Neural progenitor cell (in vitro differentiated cells): ENCODE data around the gene BIN2. TPM values are rescaled to one million over a fixed set of nuclear protein-coding genes. Genes with fewer than 3 reads are reported as not detected.
"Not testable (repeated sequence)": the region's sequence is repeated elsewhere in the genome, so short reads cannot be mapped to it uniquely, and the experiment has no call there.

Source experiments
- DNase-seq: peaks from one replicate; pipeline ENCODE4 v3.0.0-alpha.2; 2016; ENCODE audit warnings: low spot score
- H2AFZ ChIP-seq: fragments of 200-600 bp; sonication (generic); replicated peaks from 2 replicates; pipeline ENCODE4 v1.6.1; 2016; ENCODE audit warnings: antibody characterized with exemption
- H3F3A ChIP-seq: fragments of 200-600 bp; sonication (generic); 2 replicates; pipeline ENCODE4 v1.6.1; 2016; ENCODE audit warnings: antibody characterized with exemption, low read depth
- H3K27ac ChIP-seq: fragments of 200-600 bp; sonication (generic); 2 replicates; pipeline ENCODE4 v1.5.1; 2016; ENCODE audit warnings: mild to moderate bottlenecking
- H3K27me3 ChIP-seq: fragments of 200-600 bp; sonication (generic); 2 replicates; pipeline ENCODE4 v1.6.1; 2016; ENCODE audit warnings: mild to moderate bottlenecking, moderate library complexity
- H3K36me3 ChIP-seq: fragments of 200-600 bp; sonication (generic); 2 replicates; pipeline ENCODE4 v1.5.1; 2016
- H3K4me1 ChIP-seq: fragments of 200-600 bp; sonication (generic); 2 replicates; pipeline ENCODE4 v1.6.1; 2016; ENCODE audit warnings: mixed run types
- H3K4me2 ChIP-seq: fragments of 200-600 bp; sonication (generic); 2 replicates; pipeline ENCODE4 v1.6.1; 2016
- H3K4me3 ChIP-seq: fragments of 200-600 bp; sonication (generic); 2 replicates; pipeline ENCODE4 v1.5.1; 2016
- H3K79me2 ChIP-seq: fragments of 200-600 bp; sonication (generic); 2 replicates; pipeline ENCODE4 v1.6.1; 2016; ENCODE audit warnings: low read depth
- H3K9ac ChIP-seq: fragments of 200-600 bp; sonication (generic); 2 replicates; pipeline ENCODE4 v1.6.1; 2016
- H3K9me3 ChIP-seq: fragments of 200-600 bp; sonication (generic); 2 replicates; pipeline ENCODE4 v1.5.1; 2016; ENCODE audit warnings: low read depth
- H4K20me1 ChIP-seq: fragments of 200-600 bp; sonication (generic); 2 replicates; pipeline ENCODE4 v1.6.1; 2016; ENCODE audit warnings: low read depth
- H3K27ac Mint-ChIP-seq: 3 replicates; pipeline ENCODE4 v1.8.0; 2021; ENCODE audit warnings: mixed read lengths
- H3K27me3 Mint-ChIP-seq: 2 replicates; pipeline ENCODE4 v1.8.0; 2022; ENCODE audit warnings: low read depth, mild to moderate bottlenecking, inconsistent platforms, moderate library complexity, mixed read lengths; ENCODE audit not compliant: insufficient read depth
- H3K36me3 Mint-ChIP-seq: 3 replicates; pipeline ENCODE4 v1.8.0; 2021; ENCODE audit warnings: mixed read lengths
- H3K4me1 Mint-ChIP-seq: 3 replicates; pipeline ENCODE4 v1.8.0; 2021; ENCODE audit warnings: mixed read lengths
- H3K4me3 Mint-ChIP-seq: 3 replicates; pipeline ENCODE4 v1.8.0; 2021; ENCODE audit warnings: mild to moderate bottlenecking, moderate library complexity, mixed read lengths
- H3K9me3 Mint-ChIP-seq: 3 replicates; pipeline ENCODE4 v1.8.0; 2020; ENCODE audit warnings: mixed read lengths
- EZH2 ChIP-seq: fragments of 200-600 bp; sonication (generic); IDR thresholded peaks from 2 replicates; pipeline ENCODE4 v1.6.1; 2017; ENCODE audit warnings: antibody characterized with exemption, mild to moderate bottlenecking, moderate library complexity
- EZH2phosphoT487 ChIP-seq: fragments of 200-600 bp; sonication (generic); IDR thresholded peaks from 2 replicates; pipeline ENCODE4 v1.6.1; 2017; ENCODE audit warnings: antibody characterized with exemption
- total RNA-seq: library from RNA; depleted of rRNA; stranded (reverse); fragments of >200 nt; gene quantifications from 2 replicates; pipeline ENCODE4 v1.2.3, GENCODE V29; 2015; ENCODE audit warnings: low replicate concordance
- TF ChIP-seq, protein P1 (sequence below): fragments of 200-600 bp; sonication (generic); IDR thresholded peaks from 2 replicates; pipeline ENCODE4 v1.5.1; 2017; ENCODE audit warnings: antibody characterized with exemption, mild to moderate bottlenecking

BIN2 gene
- total RNA-seq, 1 donor from 2014 or later, result 0.52 TPM

DNA sequence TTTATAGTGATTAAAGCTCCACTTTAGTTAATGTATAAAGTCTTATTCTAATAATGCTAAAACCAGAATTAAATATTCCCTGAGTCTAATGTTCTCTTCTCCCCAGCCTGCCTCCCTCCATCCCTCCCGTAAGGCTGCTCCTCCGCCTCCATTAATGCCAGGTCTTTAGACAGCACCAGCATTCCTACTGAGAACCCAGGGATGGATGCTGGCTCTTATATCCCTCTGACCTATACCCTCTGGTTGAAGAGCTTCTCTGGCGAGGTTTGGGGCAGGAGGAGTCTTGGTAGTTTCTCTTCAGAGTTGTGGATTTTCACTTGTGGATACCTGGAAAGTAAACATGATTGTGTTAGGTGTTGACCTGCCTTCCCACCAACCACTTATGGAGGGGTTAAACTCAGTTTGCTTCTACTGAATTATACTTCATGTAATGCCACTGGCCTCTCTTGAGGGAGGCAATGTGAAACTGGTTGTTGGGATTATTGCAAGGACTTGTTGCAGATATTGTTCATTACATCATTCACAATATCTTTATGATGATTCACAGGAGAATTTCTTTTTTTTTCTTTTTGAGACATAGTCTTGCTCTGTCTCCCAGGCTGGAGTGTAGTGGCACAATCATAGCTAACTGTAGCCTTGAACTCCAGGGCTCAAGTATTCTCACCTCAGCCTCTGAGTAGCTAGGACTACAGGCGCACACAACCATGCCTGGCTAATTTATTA, 42.6 kb downstream of the BIN2 start:
- Histone ChIP-seq H3K27ac (no peak overlapping the region), H4K20me1 (no peaks in the 10 kb centered on the region), H3F3A (no peaks in the 10 kb centered on the region), H3K9ac (no peak overlapping the region), H3K79me2 (no peaks in the 10 kb centered on the region), H3K4me2 (no peak overlapping the region), H3K36me3 (no peaks in the 10 kb centered on the region), H3K27me3 (no peaks in the 10 kb centered on the region), H3K4me1 (no peaks in the 10 kb centered on the region), H3K9me3 (no peaks in the 10 kb centered on the region), H3K4me3 (no peak overlapping the region), H2AFZ (no peak overlapping the region)
- Mint-ChIP-seq H3K9me3 (no peaks in the 10 kb centered on the region), H3K4me3 (no peak overlapping the region), H3K36me3 (no peaks in the 10 kb centered on the region), H3K4me1 (no peaks in the 10 kb centered on the region), H3K27ac (no peak overlapping the region), H3K27me3 (peaks cover 8% of the 10 kb centered on the region)
- DNase-seq, result no peak
- TF ChIP-seq EZH2phosphoT487 (no peak), EZH2 (no peak)
- TF ChIP-seq, protein P1, sequence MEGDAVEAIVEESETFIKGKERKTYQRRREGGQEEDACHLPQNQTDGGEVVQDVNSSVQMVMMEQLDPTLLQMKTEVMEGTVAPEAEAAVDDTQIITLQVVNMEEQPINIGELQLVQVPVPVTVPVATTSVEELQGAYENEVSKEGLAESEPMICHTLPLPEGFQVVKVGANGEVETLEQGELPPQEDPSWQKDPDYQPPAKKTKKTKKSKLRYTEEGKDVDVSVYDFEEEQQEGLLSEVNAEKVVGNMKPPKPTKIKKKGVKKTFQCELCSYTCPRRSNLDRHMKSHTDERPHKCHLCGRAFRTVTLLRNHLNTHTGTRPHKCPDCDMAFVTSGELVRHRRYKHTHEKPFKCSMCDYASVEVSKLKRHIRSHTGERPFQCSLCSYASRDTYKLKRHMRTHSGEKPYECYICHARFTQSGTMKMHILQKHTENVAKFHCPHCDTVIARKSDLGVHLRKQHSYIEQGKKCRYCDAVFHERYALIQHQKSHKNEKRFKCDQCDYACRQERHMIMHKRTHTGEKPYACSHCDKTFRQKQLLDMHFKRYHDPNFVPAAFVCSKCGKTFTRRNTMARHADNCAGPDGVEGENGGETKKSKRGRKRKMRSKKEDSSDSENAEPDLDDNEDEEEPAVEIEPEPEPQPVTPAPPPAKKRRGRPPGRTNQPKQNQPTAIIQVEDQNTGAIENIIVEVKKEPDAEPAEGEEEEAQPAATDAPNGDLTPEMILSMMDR, result no peak

DNA sequence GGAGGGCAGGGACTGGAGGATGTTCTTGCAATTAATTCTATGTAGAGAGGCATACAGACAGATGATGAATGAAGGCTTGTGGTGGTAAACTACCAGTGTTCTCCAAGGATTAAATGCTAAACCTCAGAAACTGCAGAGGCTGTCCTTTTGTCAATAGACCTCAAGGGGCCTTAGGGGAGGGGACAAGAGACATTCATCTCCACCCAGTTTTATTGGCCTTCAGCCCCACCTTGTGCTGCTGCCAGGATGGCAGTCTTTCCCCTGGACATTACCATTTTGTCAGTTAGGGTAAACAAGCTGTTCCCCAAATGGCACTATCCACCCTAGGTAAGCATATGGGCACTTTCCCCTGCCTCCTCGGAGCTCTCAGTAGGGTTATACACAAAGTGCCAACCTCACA, 48.9 kb downstream of the BIN2 start:
- H3K4me1 Mint-ChIP-seq, result peaks cover 8% of the 10 kb centered on the region
- Histone ChIP-seq H3K4me1 (peaks cover 9% of the 10 kb centered on the region), H3K36me3 (no peaks in the 10 kb centered on the region), H3F3A (peaks cover 14% of the 10 kb centered on the region), H2AFZ (peak overlapping the region; percentile 34), H3K79me2 (no peaks in the 10 kb centered on the region), H3K4me3 (no peak overlapping the region), H4K20me1 (no peaks in the 10 kb centered on the region), H3K9ac (no peak overlapping the region), H3K9me3 (no peaks in the 10 kb centered on the region), H3K27ac (no peak overlapping the region), H3K4me2 (peak overlapping the region; percentile 2), H3K27me3 (peaks cover 17% of the 10 kb centered on the region)
- no peak overlapping the region for H3K4me3 Mint-ChIP-seq
- DNase-seq, result peak; percentile 30
- H3K27me3 Mint-ChIP-seq, result peaks cover 23% of the 10 kb centered on the region
- no peak overlapping the region for H3K27ac Mint-ChIP-seq
- H3K36me3 Mint-ChIP-seq, result no peaks in the 10 kb centered on the region
- TF ChIP-seq EZH2phosphoT487, result no peak
- TF ChIP-seq, protein P1, result no peak
- TF ChIP-seq EZH2, result no peak
- H3K9me3 Mint-ChIP-seq, result no peaks in the 10 kb centered on the region

DNA sequence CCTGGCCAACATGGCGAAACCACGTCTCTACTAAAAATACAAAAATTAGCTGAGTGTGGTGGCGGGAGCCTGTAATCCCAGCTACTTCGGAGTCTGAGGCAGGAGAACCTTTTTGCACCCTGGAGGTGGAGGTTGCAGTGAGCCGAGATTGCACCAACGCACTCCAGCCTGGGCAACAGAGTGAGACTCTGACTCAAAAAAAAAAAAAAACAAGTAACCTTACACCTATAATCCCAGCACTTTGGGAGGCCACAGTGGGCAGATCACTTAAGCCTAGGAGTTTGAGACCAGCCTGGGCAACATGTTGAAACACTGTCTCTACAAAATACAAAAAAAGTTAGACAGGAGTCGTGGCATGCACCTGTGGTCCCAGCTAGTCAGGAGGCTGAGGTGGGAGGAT, 51.2 kb downstream of the BIN2 start:
- H3K27me3 ChIP-seq, result peaks cover 17% of the 10 kb centered on the region
- H3K4me1 ChIP-seq, result peaks cover 17% of the 10 kb centered on the region
- H3K79me2 ChIP-seq, H3K9me3 Mint-ChIP-seq, H3K27ac Mint-ChIP-seq, H3K36me3 Mint-ChIP-seq, H3K9ac ChIP-seq, H4K20me1 ChIP-seq, H2AFZ ChIP-seq, H3K4me1 Mint-ChIP-seq, H3K36me3 ChIP-seq, H3K9me3 ChIP-seq, H3K27ac ChIP-seq, H3K4me3 Mint-ChIP-seq, H3K4me2 ChIP-seq, H3K4me3 ChIP-seq, DNase-seq: not testable (repeated sequence)
- H3F3A ChIP-seq, result peaks cover 22% of the 10 kb centered on the region
- H3K27me3 Mint-ChIP-seq, result peaks cover 23% of the 10 kb centered on the region

DNA sequence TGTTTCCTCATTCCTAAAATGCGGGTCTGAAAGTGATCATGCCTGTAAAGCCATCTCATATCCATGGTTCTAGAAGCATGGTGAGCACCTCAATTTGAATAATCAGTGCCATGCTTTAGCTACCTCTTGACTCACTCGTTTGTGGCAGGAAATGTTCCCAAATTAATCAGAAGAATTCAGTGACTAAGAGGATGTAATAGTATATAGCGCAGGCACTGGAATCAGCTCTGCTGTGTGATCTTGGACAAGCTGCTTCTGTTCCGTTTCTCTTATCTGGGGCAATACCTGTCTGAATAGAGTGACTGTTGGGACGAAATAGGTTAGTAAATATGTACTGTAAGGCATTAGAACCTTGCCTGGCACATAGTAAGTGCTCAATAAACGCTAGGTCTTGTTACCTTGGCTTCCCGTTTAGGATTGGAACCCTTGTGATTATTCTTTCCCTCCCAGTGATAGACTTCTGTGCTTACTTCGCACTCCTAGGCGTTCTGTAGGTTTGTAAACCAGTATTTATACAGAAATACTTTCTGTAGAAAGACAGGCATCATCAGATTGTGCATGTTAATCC, 52.9 kb downstream of the BIN2 start:
- H3K36me3 Mint-ChIP-seq, result no peaks in the 10 kb centered on the region
- H3K27ac ChIP-seq, result no peak overlapping the region
- H3K9me3 ChIP-seq, result no peaks in the 10 kb centered on the region
- H3K4me3 Mint-ChIP-seq, result peak overlapping the region; percentile 93
- peak overlapping the region; percentile 55 for H3K4me3 ChIP-seq
- peak overlapping the region; percentile 89 for H3K4me2 ChIP-seq
- H3K27me3 Mint-ChIP-seq, result peaks cover 23% of the 10 kb centered on the region
- TF ChIP-seq, protein P1, result no peak
- TF ChIP-seq EZH2 (no peak), EZH2phosphoT487 (no peak)
- no peaks in the 10 kb centered on the region for H4K20me1 ChIP-seq
- H3K4me1 ChIP-seq, result peaks cover 17% of the 10 kb centered on the region
- peaks cover 22% of the 10 kb centered on the region for H3F3A ChIP-seq
- H2AFZ ChIP-seq, result peak overlapping the region; percentile 88
- no peaks in the 10 kb centered on the region for H3K36me3 ChIP-seq
- H3K27ac Mint-ChIP-seq, result no peak overlapping the region
- no peaks in the 10 kb centered on the region for H3K79me2 ChIP-seq
- peaks cover 17% of the 10 kb centered on the region for H3K27me3 ChIP-seq
- H3K9me3 Mint-ChIP-seq, result no peaks in the 10 kb centered on the region
- peaks cover 8% of the 10 kb centered on the region for H3K4me1 Mint-ChIP-seq
- no peak overlapping the region for H3K9ac ChIP-seq
- DNase-seq, result no peak
